ENCODE results near the gene BLOC1S1.

GRCh38 chr12:55718624-55719275 lies 2.9 kb downstream of the BLOC1S1 start:
- TF ChIP-seq CTCF (conservative IDR thresholded peaks at IDR 0.05; ENCODE audit: low read depth, low read length), result no peak
- no peak for TF ChIP-seq EZH2 (IDR thresholded peaks at IDR 0.05; ENCODE audit: borderline replicate concordance, low read depth, low read length, poor library complexity, severe bottlenecking)

All from A673 (cell line).